ENCODE data around the gene ENTHD1.

ENTHD1 gene

GRCh38 chr22:39893526-39893925 is at the start of gene ENTHD1:
TSS of gene ENTHD1 (minus strand) at chr22:39893760. CDS start at chr22:39887748, 6,012 bp downstream.
- DNase-seq = no peak

GRCh38 chr22:39943337-39943736 is 49.8 kb upstream of the ENTHD1 start:
- no peak for DNase-seq

GRCh38 chr22:39942439-39943230 is 49.1 kb upstream of the ENTHD1 start:
- no peak for DNase-seq

- no peak for DNase-seq
Observed at GRCh38 chr22:39941601-39942000, 48.0 kb upstream of the ENTHD1 start.

GRCh38 chr22:39940757-39941305 is 47.3 kb upstream of the ENTHD1 start:
- DNase-seq = no peak

GRCh38 chr22:39939830-39940229 is 46.3 kb upstream of the ENTHD1 start:
- DNase-seq = no peak

- peak; percentile 63 for DNase-seq
Observed at GRCh38 chr22:39938509-39939111, 45.0 kb upstream of the ENTHD1 start.

GRCh38 chr22:39937906-39938305 is 44.3 kb upstream of the ENTHD1 start:
- no peak for DNase-seq

GRCh38 chr22:39936523-39937145 is 43.1 kb upstream of the ENTHD1 start:
- DNase-seq = no peak

- no peak for DNase-seq
Observed at GRCh38 chr22:39935612-39936011, 42.1 kb upstream of the ENTHD1 start.

- no peak for DNase-seq
Observed at GRCh38 chr22:39935116-39935515, 41.6 kb upstream of the ENTHD1 start.

GRCh38 chr22:39933741-39934140 is 40.2 kb upstream of the ENTHD1 start:
- DNase-seq = no peak

GRCh38 chr22:39932918-39933649 is 39.5 kb upstream of the ENTHD1 start:
- DNase-seq = peak; percentile 33

- DNase-seq = no peak
Observed at GRCh38 chr22:39932166-39932565, 38.6 kb upstream of the ENTHD1 start.

GRCh38 chr22:39931251-39931650 is 37.7 kb upstream of the ENTHD1 start:
- DNase-seq = no peak

GRCh38 chr22:39928536-39929520 is 35.3 kb upstream of the ENTHD1 start:
- DNase-seq = no peak

- DNase-seq = no peak
Observed at GRCh38 chr22:39927544-39927943, 34.0 kb upstream of the ENTHD1 start.

- no peak for DNase-seq
Observed at GRCh38 chr22:39926753-39927152, 33.2 kb upstream of the ENTHD1 start.

GRCh38 chr22:39925909-39926679 is 32.5 kb upstream of the ENTHD1 start:
- DNase-seq = no peak

- no peak for DNase-seq
Observed at GRCh38 chr22:39925273-39925672, 31.7 kb upstream of the ENTHD1 start.

- no peak for DNase-seq
Observed at GRCh38 chr22:39924286-39924685, 30.7 kb upstream of the ENTHD1 start.

Data from stimulated activated naive CD4-positive, alpha-beta T cell treated with Interleukin-2 at 50 U/mL for 16 hours (primary cell).